Fibroblast of skin of left biceps (primary cell): ENCODE data around the gene KRT75.

Experiments
- DNase-seq, 2 experiments: peaks; one replicate each; pipeline ENCODE4 v3.0.0-alpha.2; 2013; ENCODE audit warnings: low read depth in 2 of 2

KRT75 gene

DNA sequence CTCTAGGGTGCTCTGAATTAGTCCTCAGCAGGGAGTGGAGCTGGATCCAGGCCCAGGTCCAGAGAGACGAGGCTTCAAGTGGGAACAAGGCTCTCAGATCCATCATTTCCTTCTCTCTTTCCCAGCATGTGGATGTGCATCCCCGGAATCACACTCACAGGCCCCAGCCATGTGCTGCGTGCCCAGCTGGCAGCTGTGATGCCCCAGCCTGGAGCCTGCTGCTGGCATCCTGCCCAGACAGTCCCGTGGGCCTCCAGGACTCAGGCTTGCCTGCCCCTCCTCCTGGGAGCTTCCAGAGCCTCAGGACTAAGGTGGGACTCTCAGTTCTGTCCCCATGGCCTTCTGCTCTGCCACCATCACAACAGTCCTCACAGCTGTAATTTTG lies 42.6 kb downstream of the KRT75 start:
- no peak for DNase-seq

DNA sequence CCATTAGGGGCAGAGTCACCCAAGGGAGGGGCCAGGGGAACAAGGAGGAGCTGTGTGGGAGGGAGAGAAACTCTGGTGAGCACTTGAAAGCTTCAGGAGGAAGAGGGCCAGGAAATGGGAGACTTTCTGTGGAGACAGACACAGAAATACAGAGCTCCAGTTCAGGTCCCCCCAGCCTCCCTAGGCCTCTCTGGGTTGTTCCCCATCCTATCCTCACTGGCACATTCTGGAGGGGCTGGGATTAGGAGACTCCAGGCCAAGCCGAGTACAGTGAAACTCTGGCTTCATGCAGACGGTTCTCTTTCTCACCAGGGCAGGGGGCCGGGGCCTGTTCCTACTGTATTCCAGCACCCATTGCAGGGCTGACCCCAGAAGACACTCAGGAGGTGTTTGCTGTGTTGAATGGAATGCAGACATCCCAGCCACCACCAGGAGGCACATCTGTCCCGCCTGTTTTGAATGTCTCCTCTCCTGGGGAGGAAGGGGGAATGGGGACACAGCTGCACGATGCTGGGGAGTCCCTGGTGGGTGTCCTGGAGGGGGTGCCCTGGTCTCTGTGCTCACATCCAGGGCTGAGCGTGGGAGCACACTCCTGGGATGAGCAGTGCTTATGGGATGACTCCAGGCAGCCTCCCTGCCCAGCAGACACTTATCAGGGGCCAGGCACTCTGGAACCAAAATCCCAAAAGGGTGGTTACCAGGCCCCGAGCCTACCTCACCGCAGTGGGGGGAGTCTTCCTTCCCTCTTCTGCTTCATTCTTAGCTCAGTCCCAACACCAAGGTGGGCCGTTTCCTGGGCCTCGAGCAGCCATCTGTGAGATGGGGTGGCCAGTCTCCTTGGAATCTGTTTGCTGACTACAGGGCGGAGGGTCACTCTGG lies 43.2 kb downstream of the KRT75 start:
- no peak for DNase-seq

DNA sequence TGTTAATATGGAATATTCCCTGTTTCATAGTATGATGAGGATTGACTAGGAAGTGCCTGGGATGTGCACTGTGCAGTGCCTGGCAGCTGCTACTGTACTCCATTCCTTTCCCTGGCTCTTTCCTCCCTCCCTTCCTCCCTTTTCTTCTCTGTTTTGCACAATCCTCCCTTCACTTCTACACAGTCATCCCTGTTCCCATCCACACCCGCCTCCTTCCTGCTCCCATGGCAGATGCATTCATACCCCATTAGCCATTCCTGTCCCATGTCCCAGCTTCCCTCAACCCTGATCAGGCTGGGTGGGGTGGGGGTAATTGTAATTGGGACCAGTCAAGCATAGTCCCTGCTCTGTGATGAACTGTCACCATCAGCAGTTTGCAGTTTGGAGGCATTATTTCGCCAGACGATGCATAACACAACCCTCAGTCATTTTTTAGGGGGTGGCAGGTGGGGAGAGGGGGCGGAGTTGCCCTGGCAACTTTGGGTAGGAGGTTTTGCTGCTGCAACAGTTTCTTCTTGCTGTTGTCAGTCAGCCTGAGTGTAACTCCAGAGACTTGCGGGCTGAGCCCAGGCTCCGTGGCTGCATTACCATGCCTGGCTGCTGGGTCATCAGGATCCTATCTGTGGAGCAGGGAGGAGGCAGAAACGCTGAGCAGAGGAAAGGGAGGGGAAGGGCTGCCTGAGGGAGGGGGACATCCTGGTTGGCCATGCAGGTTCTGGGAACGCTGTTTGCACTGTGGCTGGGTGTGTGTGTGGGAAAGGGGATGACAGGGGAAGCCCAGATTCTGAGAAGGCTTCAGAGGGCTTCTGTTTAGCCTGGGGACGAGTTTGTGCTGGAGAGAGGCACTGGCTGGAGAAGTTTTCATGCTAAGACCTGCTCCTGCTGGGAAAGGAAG lies 44.6 kb downstream of the KRT75 start:
- no peak for DNase-seq

DNA sequence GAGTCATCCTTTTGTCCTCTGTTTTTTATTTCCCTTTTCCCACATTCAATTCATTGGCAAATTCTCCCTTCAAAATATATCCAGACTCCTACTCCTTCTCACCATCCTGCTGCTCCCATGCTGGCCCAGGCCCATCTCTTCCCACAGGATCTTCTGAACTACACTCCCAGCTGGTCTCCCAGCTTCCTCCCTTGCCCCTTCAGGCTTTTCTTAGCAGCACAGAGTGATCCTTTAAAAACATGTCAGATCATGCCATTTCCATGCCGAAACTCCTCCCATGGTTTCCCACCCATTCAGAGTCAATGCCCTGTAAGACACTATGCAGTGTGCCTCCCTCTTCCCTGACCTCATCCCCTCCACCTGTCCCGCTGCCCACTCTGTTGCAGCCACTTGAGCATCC lies 46.3 kb downstream of the KRT75 start:
- DNase-seq: no peak

DNA sequence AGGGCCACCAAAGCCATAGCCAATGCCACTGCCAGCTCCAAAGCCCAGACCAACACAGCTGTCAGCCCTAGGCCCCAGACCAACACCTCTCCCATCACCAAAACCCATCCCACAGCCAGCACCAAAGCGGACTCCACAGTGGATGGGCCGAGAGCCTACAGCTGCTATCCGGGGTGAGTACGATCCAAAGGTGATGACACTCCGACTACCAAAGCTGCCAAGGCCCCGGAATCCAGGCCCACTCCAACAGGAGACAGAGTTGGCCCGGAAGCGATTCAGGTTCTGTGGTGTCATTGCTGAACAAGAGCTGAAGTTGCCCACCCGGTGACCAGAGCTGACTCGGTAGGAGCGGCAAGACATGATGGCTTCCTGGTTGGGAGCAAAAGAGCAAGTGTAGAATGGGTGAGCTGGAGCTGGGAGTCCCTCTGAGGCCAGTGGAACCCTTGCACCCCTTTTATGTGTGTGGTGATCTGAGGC lies 48.9 kb downstream of the KRT75 start, which contains the start of gene KRT84:
Gene KRT84, minus strand, starts transcription at position 427 of the 477 bp plus-strand sequence. Its CDS starts 67 bp downstream, at position 360.
- DNase-seq: no peak

DNA sequence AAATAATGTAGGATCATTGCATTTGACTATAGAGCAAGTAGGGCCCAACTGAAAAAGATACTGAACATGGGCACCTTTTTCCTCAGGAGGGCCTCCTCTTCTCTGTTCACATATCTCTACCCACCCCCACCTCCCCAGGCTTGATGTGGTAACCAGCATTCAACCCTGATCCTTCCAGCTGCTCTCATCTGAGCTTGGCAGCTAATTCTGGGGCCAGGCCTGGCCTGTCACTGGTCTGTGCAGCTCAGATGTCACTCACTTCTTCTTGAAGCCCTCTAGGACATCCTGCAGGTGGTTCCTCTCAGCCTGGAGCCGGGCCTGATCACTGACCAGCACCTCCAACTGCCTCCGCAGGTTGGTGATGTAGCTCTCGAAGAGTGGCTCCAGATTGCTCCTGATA lies 50.8 kb downstream of the KRT75 start:
- DNase-seq: no peak

DNA sequence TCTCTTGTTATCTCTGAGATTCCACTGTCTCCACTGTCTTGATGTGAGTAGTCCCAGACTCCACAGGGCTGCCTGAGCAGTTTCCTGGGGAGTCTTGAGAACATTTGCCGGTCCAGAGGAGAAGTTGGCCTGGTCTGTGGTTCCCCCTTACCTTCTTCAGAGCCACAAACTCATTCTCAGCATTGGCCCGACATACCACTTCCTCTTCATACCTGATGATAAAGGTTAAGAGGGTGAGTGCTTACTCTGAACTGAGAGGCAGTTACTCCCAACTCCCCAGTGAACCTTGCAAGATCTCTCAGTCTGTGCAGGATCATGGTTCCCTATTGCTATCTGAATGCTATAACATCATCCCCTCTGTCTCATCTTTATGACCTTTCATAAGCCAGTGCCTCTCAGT lies 51.3 kb downstream of the KRT75 start:
- DNase-seq: no peak

DNA sequence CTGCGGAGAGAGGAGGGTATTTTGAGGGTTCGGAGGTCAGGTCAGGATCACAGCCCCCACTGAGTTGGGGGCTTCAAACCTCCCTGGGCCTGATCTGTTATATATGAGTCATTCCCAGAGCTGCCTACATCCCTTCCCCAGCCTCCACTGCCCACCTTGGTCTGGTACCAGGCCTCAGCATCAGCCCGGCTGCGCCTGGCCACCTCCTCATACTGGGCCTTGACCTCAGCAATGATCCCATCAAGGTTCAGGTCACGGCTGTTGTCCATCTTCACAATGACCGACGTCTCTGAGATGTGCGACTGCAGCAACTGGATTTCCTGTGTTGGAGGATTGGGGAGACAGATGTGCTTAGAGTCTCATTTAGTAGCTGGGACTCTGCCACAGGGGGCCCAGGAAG lies 53.0 kb downstream of the KRT75 start:
- no peak for DNase-seq

DNA sequence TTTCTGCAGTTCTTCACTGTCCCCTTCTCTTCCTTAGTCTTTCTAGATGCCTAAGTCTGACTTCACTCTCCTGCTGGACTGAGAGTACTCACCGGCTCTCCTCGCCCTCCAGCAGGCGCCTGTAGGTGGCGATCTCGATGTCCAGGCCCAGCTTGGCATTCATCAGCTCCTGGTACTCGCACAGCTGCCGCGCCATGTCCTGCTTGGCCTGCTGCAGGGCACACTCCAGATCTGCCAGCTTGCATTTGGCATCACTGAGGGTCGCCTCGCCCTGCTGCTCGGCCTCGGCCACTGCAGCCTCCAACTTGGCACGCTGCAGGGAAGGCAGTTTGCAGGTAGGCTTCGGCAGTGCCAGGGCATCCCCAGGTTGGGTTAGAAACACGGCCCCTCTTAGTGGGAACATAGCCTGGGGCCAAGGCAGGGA lies 53.9 kb downstream of the KRT75 start:
- DNase-seq: no peak

DNA sequence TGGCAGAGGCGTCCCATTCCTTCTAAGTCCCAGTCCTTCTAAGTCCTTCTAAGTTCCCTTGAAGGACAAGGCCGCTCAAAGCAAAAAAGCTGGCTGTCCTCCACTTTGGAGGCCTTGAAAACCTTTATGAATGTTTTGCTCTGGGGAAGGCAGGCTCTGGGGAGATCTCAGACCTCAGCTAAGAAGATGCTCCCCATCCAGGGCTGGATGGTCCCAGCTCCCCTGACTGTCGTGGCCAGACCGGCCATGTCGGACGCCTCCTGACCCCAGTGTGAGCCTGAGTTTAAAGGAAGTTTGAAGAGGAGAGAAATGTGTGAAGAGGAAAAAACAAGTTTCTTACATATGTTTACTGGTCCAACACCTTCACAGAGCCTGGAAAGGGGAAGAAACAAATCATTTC lies 54.6 kb downstream of the KRT75 start:
- DNase-seq: no peak

DNA sequence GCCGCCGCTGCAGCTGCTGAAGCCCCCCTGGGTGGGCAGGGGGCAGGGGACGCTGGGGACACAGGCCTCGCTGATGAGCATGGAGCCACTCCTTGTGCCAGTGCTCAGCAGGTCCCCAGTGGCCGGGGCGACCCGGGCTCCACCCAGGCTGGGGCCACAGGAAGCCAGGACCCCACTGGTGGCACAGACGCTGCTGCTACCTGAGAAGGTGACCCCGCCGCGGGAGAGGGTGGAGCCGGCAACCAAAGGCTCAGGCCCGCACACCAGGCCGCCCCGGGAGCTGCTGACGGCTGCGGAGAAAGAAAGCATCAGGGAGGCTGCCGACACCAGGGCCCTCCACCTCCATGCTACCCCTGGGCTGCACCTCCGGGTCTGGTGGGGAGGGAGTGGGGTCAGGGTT lies 56.1 kb downstream of the KRT75 start:
- no peak for DNase-seq

DNA sequence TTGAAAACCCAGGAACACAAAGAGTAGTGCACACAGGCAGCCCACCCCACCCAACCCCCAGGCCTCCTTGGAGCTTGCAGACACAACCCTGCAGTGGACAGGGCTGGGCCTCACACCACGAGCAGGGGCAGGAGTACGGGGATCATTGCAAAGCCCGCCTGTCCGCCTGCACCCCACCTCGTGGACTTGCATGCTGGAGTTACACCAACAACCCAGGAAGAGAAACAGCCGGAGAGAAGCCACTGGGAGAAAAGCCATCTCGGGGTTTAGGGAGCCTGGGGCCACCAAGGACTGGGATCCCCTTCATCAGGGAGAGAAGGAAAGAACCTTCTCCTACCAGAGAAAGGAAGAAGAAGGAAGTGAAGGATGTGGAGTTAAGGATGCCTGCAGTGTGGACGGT lies 56.9 kb downstream of the KRT75 start:
- no peak for DNase-seq
